ENCODE data around the gene LRRC19. TPM values are rescaled to one million over a fixed set of nuclear protein-coding genes. Genes with fewer than 3 reads are reported as not detected.

The LRRC19 gene
- not detected in 2 replicates for total RNA-seq

GRCh38 chr9:27005491-27005890 lies at the start of gene LRRC19:
LRRC19 (minus strand) TSS chr9:27005672; CDS start chr9:26999694, 5,978 bp downstream.

GRCh38 chr9:26955921-26956859 lies 49.3 kb downstream of the LRRC19 start, which contains the start of gene IFT74:
IFT74 (plus strand) TSS chr9:26956412; CDS start chr9:26961968, 5,556 bp downstream.

GRCh38 chr9:26946753-26947727 lies 58.4 kb downstream of the LRRC19 start, which contains the start of gene PLAA:
PLAA (minus strand) TSS chr9:26947242; CDS start chr9:26947045, 197 bp downstream.

Other genes with a start within 250 kb of the LRRC19 start
- gene CAAP1, start 112.9 kb downstream of the LRRC19 start, total RNA-seq, result 13.3 and 19.7 TPM in 2 replicates
- 35.3 and 39.3 TPM in 2 replicates for gene PLAA, start 58.4 kb downstream of the LRRC19 start, total RNA-seq
- gene IFT74, start 49.3 kb downstream of the LRRC19 start, total RNA-seq, result 13.4 and 15.1 TPM in 2 replicates
- 0.32 and 0.73 TPM in 2 replicates for gene TEK, start 103.6 kb upstream of the LRRC19 start, total RNA-seq